Left ventricle myocardium superior (tissue), 1 donor: ENCODE results near the gene WWTR1. TPM values are rescaled to one million over a fixed set of nuclear protein-coding genes. Genes with fewer than 3 reads are reported as not detected.

Source experiments
- ATAC-seq: fragments of 200-7000 bp; cut with Tn5 transposase; one replicate; pipeline ENCODE4 v1.9.1; 2020; ENCODE audit warnings: mild to moderate bottlenecking, moderate library complexity
- DNase-seq: peaks from one replicate; pipeline ENCODE4 v3.0.0-alpha.2; 2020
- intact Hi-C: fragments of 100-400 bp; cut with micrococcal nuclease; formaldehyde crosslinking; loops from one replicate; pipeline ENCODE4 v1.11.0; 2022
- total RNA-seq: library from RNA; stranded (reverse); fragmentation: NEBNext Ultra II Directional; extraction: Animal tissue kit (Norgen Biotek cat#: 25700); gene quantifications from one replicate; pipeline ENCODE4 v1.2.1, GENCODE V29; 2021
- donor health status: DM: no; HTN: yes; CAD: no; lungs with severe emphysema.

Gene WWTR1
- total RNA-seq, 1 donor from 2014 or later: 40.0 TPM

DNA sequence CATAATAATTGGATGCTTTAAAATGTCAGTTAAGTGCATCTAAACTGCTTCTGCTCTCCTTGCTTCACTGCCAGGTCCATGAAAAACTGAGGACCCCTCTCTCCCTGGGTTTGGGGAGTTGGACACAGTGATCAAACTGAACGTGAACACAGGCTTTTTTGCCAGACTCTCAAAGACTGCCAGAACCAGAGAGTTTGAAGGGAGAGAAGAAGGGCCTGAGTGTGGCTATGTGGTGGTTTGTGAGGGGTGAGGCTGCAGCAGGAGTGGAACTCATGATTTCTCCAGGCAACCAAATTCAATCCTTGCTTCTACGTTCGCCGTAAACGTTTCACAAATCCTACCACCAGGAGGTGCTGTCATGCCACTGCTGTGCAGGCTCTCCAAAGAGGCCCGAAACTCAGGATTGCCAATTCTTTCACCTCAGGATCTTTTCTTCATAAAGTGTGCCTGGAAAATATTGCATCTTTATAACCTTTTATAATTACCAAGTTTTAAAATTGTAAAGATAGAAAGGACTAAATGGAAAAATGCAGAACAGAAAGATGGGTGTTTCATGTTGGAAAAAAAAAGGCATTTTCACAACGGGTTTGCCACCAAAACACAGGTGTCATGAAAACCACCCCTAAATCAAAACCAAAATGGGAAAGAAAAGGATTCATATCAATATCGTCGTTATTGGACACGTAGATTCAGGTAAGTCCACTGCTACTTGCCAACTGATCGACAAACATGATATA lies 163.6 kb downstream of the WWTR1 start:
- DNase-seq (peak; percentile 56), ATAC-seq (peak; percentile 65)
- intact Hi-C loops: no loop called here

DNA sequence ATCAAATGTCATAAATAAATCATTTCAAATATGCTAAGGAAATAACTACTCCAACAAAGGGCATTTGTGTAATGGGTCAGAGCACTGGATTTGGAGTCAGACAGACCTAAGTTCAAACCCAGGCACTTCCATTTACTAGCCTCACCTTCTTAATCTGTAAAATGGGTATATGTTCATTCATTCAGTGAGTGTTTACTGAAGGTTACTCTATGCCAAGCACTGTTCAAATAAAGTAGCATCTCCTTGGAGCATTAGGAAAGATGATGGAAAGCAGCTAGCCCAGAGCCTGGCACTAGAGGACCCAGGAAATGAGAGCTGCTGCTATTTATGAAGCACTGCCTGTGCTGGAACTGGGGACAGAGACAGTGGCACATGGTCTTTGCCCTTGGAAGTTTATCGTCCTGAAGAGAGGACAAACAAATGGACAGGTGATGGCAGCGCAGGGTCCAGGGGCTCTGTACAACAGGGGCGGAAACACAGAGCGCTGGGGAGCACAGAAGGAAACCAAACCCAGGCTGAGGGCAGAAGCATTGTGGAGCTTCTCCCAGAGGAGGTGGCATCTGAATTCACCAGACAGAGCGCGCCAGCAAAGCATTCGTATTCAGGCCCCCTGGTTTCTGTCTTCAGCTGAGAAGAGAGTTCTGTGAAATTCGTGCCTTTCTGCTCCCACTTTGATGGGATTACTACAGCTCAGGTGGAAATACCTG lies 164.4 kb downstream of the WWTR1 start:
- intact Hi-C loops: no loop called here
- ATAC-seq: no peak
- no peak for DNase-seq

GRCh38 chr3:149490260-149490971 lies 167.4 kb downstream of the WWTR1 start:
- intact Hi-C loops: no loop called here
- DNase-seq: no peak
- ATAC-seq: no peak

DNA sequence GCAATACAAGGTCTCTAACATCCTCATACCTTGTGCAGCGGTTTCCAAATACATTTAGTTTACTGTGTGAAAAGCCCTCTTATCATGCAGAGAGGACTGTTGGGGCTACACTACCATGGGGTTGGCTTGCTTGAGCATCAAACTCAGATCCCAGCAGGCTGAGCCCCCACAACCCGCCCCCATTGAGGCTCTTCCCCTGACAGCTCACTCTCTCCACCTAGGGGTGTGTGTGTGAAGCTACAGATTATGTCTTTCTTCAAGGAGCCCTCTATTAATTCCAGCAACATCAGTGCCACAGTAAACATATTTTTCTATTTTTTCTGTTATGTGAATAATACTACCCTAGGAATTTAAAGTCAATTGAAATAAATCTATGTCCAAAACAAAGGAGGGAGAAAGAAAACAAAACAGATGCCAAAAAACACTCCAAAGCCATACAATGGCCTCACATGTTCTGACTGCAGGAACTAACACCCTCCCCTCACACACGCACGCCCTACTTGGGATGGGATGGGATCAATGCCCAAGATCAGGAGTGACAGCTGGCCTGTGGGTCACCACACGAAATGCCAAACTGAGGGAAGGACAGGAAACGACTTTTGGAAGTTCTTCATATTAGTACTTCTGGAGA lies 168.7 kb downstream of the WWTR1 start:
- intact Hi-C loops: no loop called here
- no peak for ATAC-seq

DNA sequence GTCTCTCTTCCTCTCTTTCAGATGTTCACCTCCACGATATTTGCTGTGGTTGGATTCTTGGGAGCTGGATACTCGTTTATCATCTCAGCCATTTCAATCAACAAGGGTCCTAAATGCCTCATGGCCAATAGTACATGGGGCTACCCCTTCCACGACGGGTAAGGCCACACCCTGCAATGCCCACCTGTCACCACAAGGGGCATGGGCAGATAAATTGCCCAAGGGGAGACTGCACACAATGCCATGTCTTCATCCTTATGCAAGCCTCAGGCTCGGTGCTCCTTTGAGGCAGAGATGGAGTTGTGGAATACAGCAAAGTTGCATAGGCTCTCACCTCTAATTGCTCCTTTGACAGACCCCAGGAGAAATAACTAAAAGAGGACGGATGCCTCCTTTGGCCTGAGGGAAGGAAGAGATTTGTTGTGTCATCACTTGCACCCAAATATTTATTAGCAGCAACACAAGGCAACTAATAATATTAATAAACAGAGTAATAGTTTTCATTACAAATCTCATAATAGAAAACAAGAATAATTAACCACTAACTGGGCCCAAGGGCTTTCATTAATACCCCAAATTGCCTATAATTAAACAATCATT lies 170.1 kb downstream of the WWTR1 start:
- ATAC-seq: no peak
- intact Hi-C loops: no loop called here
- no peak for DNase-seq

More for the DNA sequence above, 168.7 kb downstream of the WWTR1 start:
- DNase-seq: no peak

- DNase-seq (no peak), ATAC-seq (no peak)
- intact Hi-C loops: no loop called here
These were observed 171.1 kb downstream of the WWTR1 start for GRCh38 chr3:149486726-149487125.

GRCh38 chr3:149481491-149481890 lies 176.3 kb downstream of the WWTR1 start:
- DNase-seq (no peak), ATAC-seq (no peak)
- intact Hi-C loops: loop anchor here (5.0 kb wide), 1 partner anchor 89 kb away; no protein-coding TSS in a partner anchor

GRCh38 chr3:149481056-149481455 lies 176.8 kb downstream of the WWTR1 start:
- intact Hi-C loops: loop anchor here (5.0 kb wide), 1 partner anchor 89 kb away; no protein-coding TSS in a partner anchor
- ATAC-seq: no peak
- DNase-seq: no peak

GRCh38 chr3:149480326-149481017 lies 177.4 kb downstream of the WWTR1 start:
- ATAC-seq (peak; percentile 98), DNase-seq (peak; percentile 75)
- intact Hi-C loops: loop anchor here (5.0 kb wide), 1 partner anchor 88 kb away; no protein-coding TSS in a partner anchor

DNA sequence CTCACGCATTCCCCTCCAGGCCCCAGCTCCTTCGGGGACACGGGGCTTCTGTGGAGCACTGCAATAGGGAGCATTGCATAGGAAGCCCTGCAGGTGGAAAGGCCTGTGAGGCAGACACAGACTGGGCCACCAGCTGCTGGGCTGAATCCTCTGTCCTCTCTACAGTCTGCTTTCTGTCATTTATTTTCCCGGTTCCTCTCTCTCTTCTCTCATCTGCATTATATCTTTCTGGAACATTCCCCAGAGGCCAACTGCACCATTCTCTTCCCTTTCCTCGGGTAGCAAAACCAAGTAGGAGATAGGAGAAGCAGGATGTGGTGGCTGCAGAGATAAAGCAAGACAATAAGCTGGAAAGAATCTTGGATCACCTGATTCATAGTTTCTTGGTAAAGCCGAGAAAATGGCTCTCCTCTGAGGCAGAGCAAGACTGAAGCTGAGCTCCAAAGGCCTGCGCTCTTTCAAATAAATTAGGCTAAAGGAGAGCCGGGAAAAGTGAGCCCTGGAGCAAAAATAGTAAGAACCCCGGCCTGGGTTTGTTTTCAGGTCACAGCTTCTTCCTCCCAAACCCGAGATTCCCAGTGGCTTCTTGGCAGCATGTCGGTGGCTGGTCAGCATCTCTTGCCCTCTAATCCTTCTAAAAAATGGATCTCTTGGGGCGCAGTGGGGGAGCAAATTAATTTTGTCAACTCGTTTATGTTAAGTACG lies 178.1 kb downstream of the WWTR1 start:
- intact Hi-C loops: loop anchor here (5.0 to 10.0 kb wide), 2 partner anchors 87 to 355 kb away; partner anchors contain the start of gene HPS3
- ATAC-seq (peak; percentile 51), DNase-seq (no peak)

GRCh38 chr3:149476225-149476624 lies 181.6 kb downstream of the WWTR1 start:
- DNase-seq: no peak
- no peak for ATAC-seq
- intact Hi-C loops: loop anchor here (10.0 kb wide), 1 partner anchor 351 kb away; the partner anchor contains the start of gene HPS3

DNA sequence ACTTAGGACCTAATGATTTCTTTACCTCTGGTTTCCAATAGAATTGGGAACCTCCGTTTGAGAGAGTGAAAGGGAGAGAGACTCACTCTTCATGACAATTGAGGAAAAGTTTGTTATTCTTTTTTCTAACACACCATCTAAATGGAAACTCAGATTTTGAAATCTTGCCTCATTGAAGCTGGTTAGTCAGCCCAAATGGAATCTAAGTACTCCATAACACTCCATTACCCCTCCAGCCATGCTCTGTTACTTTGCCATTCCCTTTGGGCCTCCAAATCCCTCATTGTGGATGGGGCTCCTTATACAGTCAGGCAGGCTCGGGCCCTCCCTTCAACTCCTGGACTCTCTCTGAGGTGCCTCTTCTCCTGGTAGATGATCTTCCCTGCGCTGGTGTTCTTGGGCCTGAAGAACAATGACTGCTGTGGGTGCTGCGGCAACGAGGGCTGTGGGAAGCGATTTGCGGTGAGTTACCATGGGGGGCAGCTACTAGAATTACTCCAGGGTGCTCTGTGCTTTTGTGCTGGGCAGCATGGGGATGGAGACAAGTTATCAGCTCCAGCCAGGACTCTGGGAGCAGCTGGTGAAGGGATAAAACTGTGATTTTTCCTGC lies 182.3 kb downstream of the WWTR1 start:
- intact Hi-C loops: loop anchor here (10.0 kb wide), 1 partner anchor 351 kb away; the partner anchor contains the start of gene HPS3
- no peak for ATAC-seq
- no peak for DNase-seq

- DNase-seq (no peak), ATAC-seq (no peak)
- intact Hi-C loops: loop anchor here (10.0 kb wide), 1 partner anchor 350 kb away; the partner anchor contains the start of gene HPS3
These were observed 183.5 kb downstream of the WWTR1 start, which contains the start of gene TM4SF4 for GRCh38 chr3:149474250-149474817. TSS of gene TM4SF4 (plus strand) at chr3:149474697. CDS start at chr3:149474878, 181 bp downstream.

GRCh38 chr3:149473357-149474249 lies 184.2 kb downstream of the WWTR1 start:
- ATAC-seq (peak; percentile 61), DNase-seq (no peak)
- intact Hi-C loops: loop anchor here (10.0 kb wide), 1 partner anchor 349 kb away; the partner anchor contains the start of gene HPS3

DNA sequence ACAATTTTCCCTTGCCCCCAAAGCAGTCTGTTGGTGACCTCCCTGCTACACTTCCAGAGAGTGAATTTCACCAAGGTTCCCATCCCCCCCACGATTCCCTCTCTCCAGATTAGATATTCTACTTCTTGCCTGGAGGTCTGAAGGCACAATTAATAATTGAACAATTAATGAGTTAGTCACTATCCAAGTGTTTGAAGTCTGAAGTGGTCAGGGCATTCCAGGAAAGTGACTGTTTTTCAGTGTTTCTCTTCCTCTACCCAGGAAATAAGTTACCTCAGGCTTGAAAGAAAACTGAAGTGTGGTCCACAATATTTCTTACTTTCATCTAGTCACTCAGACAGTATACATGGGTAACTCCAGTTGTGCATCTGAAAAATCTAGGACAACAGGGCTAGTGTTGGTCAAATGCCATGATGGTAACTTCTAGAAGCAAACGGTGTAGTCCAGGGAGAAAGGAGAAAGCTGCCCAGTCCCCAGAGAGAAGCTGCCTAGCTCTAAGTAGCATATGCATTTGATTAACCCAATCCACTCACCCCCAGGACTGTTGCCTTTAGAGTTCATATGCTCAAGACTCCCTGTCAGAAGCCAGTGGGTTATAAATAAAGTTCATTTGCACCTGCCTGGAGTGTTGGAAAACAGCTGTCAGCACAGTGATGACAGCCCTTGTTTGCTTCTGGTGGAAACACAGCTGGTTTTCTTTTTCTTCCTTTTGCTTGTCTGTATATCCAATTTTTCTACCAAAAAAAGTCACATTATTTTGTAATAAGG lies 185.6 kb downstream of the WWTR1 start:
- no peak for DNase-seq
- ATAC-seq: peak; percentile 69
- intact Hi-C loops: loop anchor here (10.0 kb wide), 1 partner anchor 347 kb away; the partner anchor contains the start of gene HPS3
